HG02642 (cell line): Measurements from ENCODE around the gene AGBL4.

Source experiments
- ATAC-seq: cut with Tn5 transposase; IDR thresholded peaks from one replicate; pipeline ENCODE4 v1.9.1; 2021; ENCODE audit warnings: mild to moderate bottlenecking; ENCODE audit not compliant: unreplicated experiment, poor library complexity

The AGBL4 gene

GRCh38 chr1:48588061-48588460 is 1435.7 kb downstream of the AGBL4 start:
- no peak for ATAC-seq

DNA sequence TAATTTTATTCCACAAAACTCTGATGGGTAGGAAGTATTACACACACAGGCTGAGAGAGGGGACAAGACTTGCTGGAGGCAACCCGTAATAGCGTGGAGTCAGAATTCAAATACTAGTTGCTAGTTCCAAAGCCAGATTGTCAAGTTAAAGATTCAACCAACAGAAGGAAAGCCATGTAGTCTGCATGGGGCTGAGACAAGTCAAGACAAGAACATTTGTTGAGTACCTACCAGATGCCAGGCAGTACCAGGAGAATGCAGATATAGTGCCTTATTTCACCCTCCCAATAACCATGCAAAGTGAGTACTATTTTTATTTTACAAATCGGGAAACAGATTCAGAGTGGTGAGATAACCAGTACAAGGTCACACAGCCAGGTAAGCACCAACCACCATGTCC is 1441.3 kb downstream of the AGBL4 start:
- no peak for ATAC-seq

- no peak for ATAC-seq
Measured at GRCh38 chr1:48581270-48581669, 1442.5 kb downstream of the AGBL4 start.

DNA sequence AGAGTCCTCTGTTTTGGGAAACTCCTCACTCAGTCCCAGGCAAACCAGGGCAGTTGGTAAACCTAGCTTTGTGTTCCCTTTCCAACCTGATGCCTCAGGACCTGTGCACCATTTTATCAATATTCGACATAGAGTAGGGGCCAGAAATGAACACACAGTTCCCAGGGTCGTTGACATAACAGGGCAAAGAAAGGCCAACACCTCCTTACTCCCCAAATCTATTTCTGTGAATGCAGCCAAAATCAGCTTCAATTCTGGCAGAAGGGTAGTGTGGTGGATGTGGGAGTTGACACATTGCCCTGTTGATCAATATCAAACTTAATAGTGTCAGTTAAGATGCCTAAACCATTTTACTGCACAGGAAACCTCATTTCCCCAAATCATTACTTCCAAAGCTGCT is 1447.2 kb downstream of the AGBL4 start:
- no peak for ATAC-seq

DNA sequence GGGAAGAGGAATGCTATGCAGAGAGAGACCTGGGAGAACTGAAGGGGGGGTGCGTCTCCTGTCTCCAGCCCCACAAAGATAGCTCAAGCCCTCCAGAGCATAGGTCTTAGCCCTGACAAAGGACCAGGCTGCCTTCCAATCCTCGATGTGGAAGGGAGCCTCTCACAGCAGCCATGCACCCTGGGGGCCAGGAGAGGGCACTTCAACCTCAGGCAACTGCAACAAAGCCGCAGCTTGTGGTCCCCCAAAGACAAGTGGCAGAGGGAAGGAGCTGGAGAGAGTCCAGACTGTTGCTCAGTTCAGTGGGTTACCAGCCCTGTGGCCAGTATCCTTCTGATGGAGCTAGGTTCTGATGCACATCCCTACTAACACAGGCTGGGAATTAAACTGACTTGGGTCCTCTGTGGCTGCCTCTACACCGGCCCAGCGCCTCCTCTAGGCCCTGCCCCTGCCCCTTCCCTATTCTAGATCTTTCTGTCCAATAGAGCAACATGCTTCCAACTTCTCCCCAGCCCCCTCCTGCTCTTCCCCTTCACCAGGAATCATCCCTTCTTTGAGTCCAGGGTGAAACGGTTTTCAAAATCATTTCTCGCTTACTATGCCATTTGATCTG is 1451.0 kb downstream of the AGBL4 start:
- peak; percentile 78 for ATAC-seq

- ATAC-seq, result no peak
Measured at GRCh38 chr1:48572134-48572533, 1451.6 kb downstream of the AGBL4 start.

GRCh38 chr1:48571303-48571987 is 1452.3 kb downstream of the AGBL4 start:
- ATAC-seq, result no peak

DNA sequence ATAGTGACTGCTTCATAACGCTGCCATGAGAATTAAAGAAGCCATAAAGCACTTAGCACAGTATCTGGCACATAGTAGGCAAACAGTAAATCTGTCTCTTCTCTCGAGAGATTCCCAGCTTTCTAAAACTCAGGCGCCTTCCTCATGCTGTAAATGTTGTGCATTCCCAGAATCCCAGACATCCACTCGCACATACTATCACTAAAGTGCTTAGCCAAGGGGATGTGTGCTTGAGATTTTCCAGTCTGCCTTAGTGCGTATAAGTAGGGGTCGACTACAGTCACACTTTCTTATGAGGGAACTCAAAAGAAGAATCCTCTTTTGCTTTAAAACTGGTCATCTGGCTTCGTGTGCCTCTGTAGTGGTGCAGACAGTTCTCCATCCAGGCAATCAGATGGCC is 1453.2 kb downstream of the AGBL4 start:
- ATAC-seq, result no peak

GRCh38 chr1:48568501-48568900 is 1455.3 kb downstream of the AGBL4 start:
- no peak for ATAC-seq

DNA sequence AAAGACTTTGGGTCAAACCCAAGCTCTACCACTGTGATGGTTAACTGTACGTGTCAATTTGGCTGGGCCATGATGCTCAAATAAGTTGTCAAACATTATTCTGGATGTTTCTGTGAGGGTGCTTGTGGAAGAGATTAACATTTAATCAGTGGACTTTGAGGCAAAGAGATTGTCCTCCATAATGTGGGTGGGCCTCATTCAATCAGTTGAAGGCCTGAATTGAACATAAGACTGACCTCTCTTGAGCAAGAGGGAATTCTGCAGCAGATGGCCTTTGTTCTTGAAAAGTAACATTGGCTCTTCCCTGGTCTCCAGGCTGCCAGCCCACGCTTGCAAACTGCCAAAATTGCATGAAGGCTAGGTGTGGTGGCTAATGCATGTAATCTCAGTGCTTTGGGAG is 1457.3 kb downstream of the AGBL4 start:
- ATAC-seq, result no peak

DNA sequence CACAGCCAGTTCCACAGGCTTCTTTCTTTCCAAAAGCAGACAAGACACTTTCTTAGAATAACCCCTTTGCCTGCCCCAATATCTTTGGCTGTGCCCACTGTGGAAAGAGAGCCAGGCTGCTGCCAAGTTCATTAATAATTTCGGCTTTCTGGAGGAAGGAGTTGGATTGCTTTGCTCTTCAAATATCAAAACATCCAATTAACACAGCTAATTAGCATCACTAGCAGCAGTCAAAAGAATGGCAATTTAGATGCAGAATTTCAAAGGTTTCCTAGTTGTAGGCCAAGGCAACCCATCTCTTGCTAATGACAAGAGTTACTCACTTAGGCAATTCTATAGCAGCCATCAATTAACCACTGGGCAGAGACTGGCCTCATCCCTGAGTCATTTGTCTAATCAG is 1460.7 kb downstream of the AGBL4 start:
- ATAC-seq, result no peak

DNA sequence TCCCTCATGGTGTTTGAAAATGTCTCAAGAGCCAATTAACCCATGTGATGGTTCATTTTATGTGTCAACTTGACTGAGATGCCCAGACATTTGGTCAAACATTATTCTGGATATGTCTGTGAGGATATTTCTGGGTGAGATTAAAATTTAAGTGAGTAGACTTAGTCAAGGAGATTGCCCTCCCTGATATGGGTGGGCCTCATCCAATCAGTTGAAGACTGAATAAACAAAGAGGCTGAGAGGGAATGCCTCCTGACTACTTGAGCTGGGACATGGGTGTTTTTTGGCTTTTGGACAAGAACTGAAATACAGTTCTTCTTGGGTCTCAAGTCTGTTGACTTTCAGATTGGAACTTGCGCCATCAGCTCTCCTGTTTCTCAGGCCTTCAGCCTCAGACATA is 1462.3 kb downstream of the AGBL4 start:
- ATAC-seq, result no peak

DNA sequence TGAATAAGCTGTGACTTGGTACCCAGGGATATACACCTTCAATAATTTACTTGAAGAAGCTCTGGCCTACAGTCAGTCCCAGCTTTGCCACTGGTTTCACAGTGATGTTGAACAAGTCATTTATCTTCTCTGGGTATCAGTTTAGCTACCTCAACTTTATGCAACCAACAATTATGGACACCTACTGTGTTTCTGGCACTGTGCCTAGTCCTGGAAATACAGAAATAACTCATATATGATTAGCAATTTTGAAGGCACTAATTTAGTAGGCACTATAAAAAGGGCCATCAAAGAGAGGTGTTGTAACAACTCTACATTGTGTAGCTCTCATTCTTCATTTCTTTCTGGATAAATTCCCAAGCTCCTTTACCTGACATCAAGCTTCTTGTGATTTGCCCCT is 1463.2 kb downstream of the AGBL4 start:
- no peak for ATAC-seq

- no peak for ATAC-seq
Measured at GRCh38 chr1:48560116-48560515, 1463.6 kb downstream of the AGBL4 start.

GRCh38 chr1:48558366-48558765 is 1465.4 kb downstream of the AGBL4 start:
- no peak for ATAC-seq

DNA sequence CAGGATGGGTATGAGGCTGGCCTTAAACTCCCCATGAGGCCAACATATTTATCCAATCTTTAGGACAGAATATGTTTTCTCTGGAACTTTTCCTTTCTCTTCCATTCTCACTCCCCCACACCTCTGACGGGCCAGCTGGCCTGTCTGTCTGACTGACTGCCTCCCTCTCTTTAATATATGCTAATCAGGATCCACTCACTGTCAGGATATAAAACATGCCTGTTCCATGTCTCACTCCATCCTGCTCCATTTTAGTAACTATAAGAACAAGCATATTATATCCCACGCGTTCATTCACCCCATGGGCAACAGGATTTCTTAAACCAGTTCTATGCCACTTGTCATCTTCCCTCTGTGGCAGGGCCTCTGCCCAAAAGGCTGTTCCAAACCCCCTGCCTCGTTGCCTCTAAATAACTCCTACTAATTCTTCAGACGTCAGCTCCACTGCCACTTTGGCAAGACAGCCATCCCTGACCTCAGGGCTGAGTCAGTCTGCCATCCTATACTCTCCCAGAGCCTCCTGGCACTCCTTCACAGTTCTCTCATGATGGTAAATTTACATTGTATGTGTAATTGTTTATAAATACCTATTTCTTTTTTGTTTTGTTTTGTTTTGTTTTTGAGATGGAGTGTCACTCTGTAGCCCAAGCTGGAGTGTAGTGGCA is 1467.4 kb downstream of the AGBL4 start:
- no peak for ATAC-seq

GRCh38 chr1:48555271-48555670 is 1468.5 kb downstream of the AGBL4 start:
- no peak for ATAC-seq

DNA sequence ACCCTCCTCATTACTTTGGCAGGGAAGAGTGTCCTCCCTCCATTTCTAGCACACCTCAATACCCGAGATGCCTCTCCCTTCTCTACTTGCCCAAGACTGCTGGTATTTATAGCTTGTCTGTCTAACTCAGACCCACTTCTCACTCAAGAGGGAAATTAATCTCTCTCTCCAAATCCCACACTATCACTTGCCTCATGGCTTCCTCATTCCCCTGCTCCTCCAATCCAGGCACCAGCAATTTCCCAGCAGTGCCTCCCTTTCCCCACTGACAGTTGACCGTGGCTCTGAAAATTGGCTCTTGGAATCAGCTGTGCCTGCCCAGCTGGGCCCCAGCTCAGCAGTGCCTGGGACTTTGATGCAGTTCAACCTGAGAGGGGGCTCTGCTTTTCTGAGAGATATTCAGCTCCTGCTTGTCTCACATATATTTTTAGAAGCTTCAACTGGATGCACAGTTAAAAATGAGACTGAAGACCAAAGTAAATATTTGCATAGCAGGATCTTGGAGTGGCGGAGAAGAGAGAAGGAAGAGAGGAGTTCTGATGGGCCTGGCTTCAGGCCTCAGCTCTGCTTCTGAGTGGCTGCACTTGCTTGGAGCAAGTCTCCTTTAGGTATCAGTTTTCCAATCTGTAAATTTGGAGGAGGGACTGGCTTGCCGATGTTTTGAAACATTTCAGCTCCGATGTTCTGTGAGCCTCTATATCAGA is 1470.7 kb downstream of the AGBL4 start:
- no peak for ATAC-seq

- ATAC-seq, result no peak
Measured at GRCh38 chr1:48552420-48552819, 1471.3 kb downstream of the AGBL4 start.

GRCh38 chr1:48548985-48549384 is 1474.8 kb downstream of the AGBL4 start:
- no peak for ATAC-seq

DNA sequence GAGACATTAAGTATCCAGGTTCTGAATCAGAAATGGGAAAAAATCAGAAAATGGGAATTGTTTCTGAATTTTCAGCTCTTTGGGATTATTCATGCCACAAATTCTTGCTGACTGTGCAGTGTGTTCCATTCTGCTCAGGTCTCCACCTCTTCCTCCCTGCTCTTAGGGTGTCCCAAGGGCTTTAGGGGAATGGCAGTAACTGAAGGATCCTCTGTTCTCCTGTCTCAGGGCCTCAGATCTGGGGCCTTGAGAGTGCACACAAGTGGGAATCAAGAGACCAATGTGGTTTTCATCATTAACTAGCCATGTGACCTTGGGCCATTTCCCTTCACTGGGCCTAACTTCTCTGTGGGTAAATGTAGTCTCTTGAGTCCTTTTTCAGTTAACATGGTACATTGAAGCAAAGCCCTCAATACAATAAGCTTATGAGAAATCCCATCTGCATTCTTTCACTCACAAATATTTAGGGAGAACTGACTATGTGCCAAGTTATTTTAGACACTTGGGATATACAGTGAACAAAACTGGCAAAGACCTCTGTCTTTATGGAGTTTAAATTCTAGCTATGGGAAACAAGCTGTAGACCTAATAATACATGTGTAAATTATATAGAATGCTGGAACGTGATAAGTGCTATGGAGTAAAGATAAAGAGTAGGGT is 1476.1 kb downstream of the AGBL4 start:
- no peak for ATAC-seq
